ENCODE results near the gene ADAMTS9.
"Not testable (repeated sequence)": the region's sequence is repeated elsewhere in the genome, so short reads cannot be mapped to it uniquely, and the experiment has no call there.

The ADAMTS9 gene

GRCh38 chr3:64546856-64547255 lies 140.9 kb downstream of the ADAMTS9 start:
- DNase-seq (ENCODE audit: low read depth, low spot score) = no peak

- DNase-seq (ENCODE audit: low read depth, low spot score) = not testable (repeated sequence)
These were observed 142.6 kb downstream of the ADAMTS9 start for GRCh38 chr3:64545239-64545638.

- no peak for DNase-seq (ENCODE audit: low read depth, low spot score)
These were observed 146.0 kb downstream of the ADAMTS9 start for GRCh38 chr3:64541803-64542202.

GRCh38 chr3:64539451-64540196 lies 148.2 kb downstream of the ADAMTS9 start:
- DNase-seq (ENCODE audit: low read depth, low spot score) = no peak

- DNase-seq (ENCODE audit: low read depth, low spot score) = no peak
These were observed 151.6 kb downstream of the ADAMTS9 start for GRCh38 chr3:64536166-64536565.

GRCh38 chr3:64533617-64534317 lies 154.0 kb downstream of the ADAMTS9 start:
- peak; percentile 3 for DNase-seq (ENCODE audit: low read depth, low spot score)

GRCh38 chr3:64530434-64531049 lies 157.3 kb downstream of the ADAMTS9 start:
- no peak for DNase-seq (ENCODE audit: low read depth, low spot score)

- DNase-seq (ENCODE audit: low read depth, low spot score) = no peak
These were observed 164.5 kb downstream of the ADAMTS9 start for GRCh38 chr3:64523324-64523723.

GRCh38 chr3:64520334-64520733 lies 167.5 kb downstream of the ADAMTS9 start:
- DNase-seq (ENCODE audit: low read depth, low spot score) = no peak

- DNase-seq (ENCODE audit: low read depth, low spot score) = no peak
These were observed 168.8 kb downstream of the ADAMTS9 start for GRCh38 chr3:64518950-64519349.

GRCh38 chr3:64518496-64518895 lies 169.3 kb downstream of the ADAMTS9 start:
- no peak for DNase-seq (ENCODE audit: low read depth, low spot score)

GRCh38 chr3:64514889-64515288 lies 172.9 kb downstream of the ADAMTS9 start:
- DNase-seq (ENCODE audit: low read depth, low spot score) = no peak

GRCh38 chr3:64509206-64509605 lies 178.6 kb downstream of the ADAMTS9 start:
- DNase-seq (ENCODE audit: low read depth, low spot score) = no peak

- DNase-seq (ENCODE audit: low read depth, low spot score) = no peak
These were observed 179.7 kb downstream of the ADAMTS9 start for GRCh38 chr3:64508140-64508539.

GRCh38 chr3:64506255-64506654 lies 181.5 kb downstream of the ADAMTS9 start:
- DNase-seq (ENCODE audit: low read depth, low spot score) = no peak

- no peak for DNase-seq (ENCODE audit: low read depth, low spot score)
These were observed 182.4 kb downstream of the ADAMTS9 start for GRCh38 chr3:64505419-64505818.

- DNase-seq (ENCODE audit: low read depth, low spot score) = no peak
These were observed 185.5 kb downstream of the ADAMTS9 start for GRCh38 chr3:64502284-64502683.

- DNase-seq (ENCODE audit: low read depth, low spot score) = no peak
These were observed 186.4 kb downstream of the ADAMTS9 start for GRCh38 chr3:64501298-64501906.

- no peak for DNase-seq (ENCODE audit: low read depth, low spot score)
These were observed 190.9 kb downstream of the ADAMTS9 start for GRCh38 chr3:64496786-64497490.

- DNase-seq (ENCODE audit: low read depth, low spot score) = no peak
These were observed 191.9 kb downstream of the ADAMTS9 start for GRCh38 chr3:64495781-64496334.

GRCh38 chr3:64495121-64495780 lies 192.5 kb downstream of the ADAMTS9 start:
- no peak for DNase-seq (ENCODE audit: low read depth, low spot score)

Measured in activated CD4-positive, CD25-positive, alpha-beta regulatory T cell treated with anti-CD3 and anti-CD28 coated beads, Interleukin-2, amount 50 U/mL, for 16 hours (primary cell).